Endodermal cell (in vitro differentiated cells): ENCODE results near the gene AUTS2. TPM values are rescaled to one million over a fixed set of nuclear protein-coding genes. Genes with fewer than 3 reads are reported as not detected.

Experiments used
- DNase-seq: peaks from one replicate; pipeline ENCODE4 v3.0.0-alpha.2; 2017
- H3K27ac ChIP-seq: 2 replicates; pipeline ENCODE4 v1.5.1; 2013; ENCODE audit warnings: mild to moderate bottlenecking, low read depth, low read length, moderate library complexity
- H3K27me3 ChIP-seq: 2 replicates; pipeline ENCODE4 v1.6.1; 2013; ENCODE audit warnings: mild to moderate bottlenecking, low read length, moderate library complexity; ENCODE audit not compliant: insufficient read depth, control insufficient read depth, poor library complexity, severe bottlenecking
- H3K36me3 ChIP-seq: 2 replicates; pipeline ENCODE4 v1.7.0; 2013; ENCODE audit warnings: mild to moderate bottlenecking, low read length, moderate library complexity; ENCODE audit not compliant: control insufficient read depth, insufficient read depth
- H3K4me1 ChIP-seq: one replicate; pipeline ENCODE4 v1.7.0; 2013; ENCODE audit warnings: low read length; ENCODE audit not compliant: control insufficient read depth, insufficient read depth
- H3K4me3 ChIP-seq: 2 replicates; pipeline ENCODE4 v1.5.1; 2013; ENCODE audit warnings: mild to moderate bottlenecking, low read length, moderate library complexity
- H3K9ac ChIP-seq: 2 replicates; pipeline ENCODE4 v1.6.1; 2013; ENCODE audit warnings: mild to moderate bottlenecking, low read length, moderate library complexity; ENCODE audit not compliant: poor library complexity, severe bottlenecking; ENCODE audit errors: extremely low read depth
- H3K9me3 ChIP-seq: 2 replicates; pipeline ENCODE4 v1.6.1; 2013; ENCODE audit warnings: mild to moderate bottlenecking, low read length, moderate library complexity; ENCODE audit not compliant: control insufficient read depth
- H3K27ac Mint-ChIP-seq: 2 replicates; pipeline ENCODE4 v1.8.0; 2020; ENCODE audit warnings: mixed read lengths
- H3K27me3 Mint-ChIP-seq: 2 replicates; pipeline ENCODE4 v1.8.0; 2021; ENCODE audit warnings: mild to moderate bottlenecking, mixed read lengths; ENCODE audit not compliant: insufficient read depth
- H3K36me3 Mint-ChIP-seq: 2 replicates; pipeline ENCODE4 v1.8.0; 2020; ENCODE audit warnings: low read depth, mixed read lengths
- H3K4me1 Mint-ChIP-seq: 2 replicates; pipeline ENCODE4 v1.8.0; 2020; ENCODE audit warnings: mixed read lengths
- H3K4me3 Mint-ChIP-seq: 2 replicates; pipeline ENCODE4 v1.8.0; 2020; ENCODE audit warnings: mild to moderate bottlenecking, moderate library complexity, mixed read lengths
- H3K9me3 Mint-ChIP-seq: 2 replicates; pipeline ENCODE4 v1.8.0; 2020; ENCODE audit warnings: mild to moderate bottlenecking, mixed read lengths
- CTCF ChIP-seq: fragments of 200-600 bp; sonication (generic); conservative IDR thresholded peaks from 2 replicates; pipeline ENCODE4 v1.5.0; 2021; ENCODE audit warnings: antibody characterized with exemption, mild to moderate bottlenecking
- WGBS, 2 experiments: methylation state at CpG; one replicate each; pipeline versions ENCODE4 v1.1.5 to v1.1.7; 2013; ENCODE audit warnings: missing lambda C conversion rate in 2 of 2, mixed read lengths in 1 of 2; ENCODE audit not compliant: insufficient coverage in 1 of 2, insufficient read length in 1 of 2; 5-methylcytosine and 5-hydroxymethylcytosine counted together
- total RNA-seq, 2 donors: library from RNA; stranded (reverse); fragmentation: NEBNext Ultra II Directional in 1 of 2; extraction: Animal tissue kit (Norgen Biotek cat#: 25700) in 1 of 2; gene quantifications; 2 replicates in 1 of 2; 3 replicates in 1 of 2; pipeline ENCODE4 v1.2.1, GENCODE V29; 2021

The AUTS2 gene
- total RNA-seq, 2 donors from 2014 or later = 76.8 to 106 TPM

DNA sequence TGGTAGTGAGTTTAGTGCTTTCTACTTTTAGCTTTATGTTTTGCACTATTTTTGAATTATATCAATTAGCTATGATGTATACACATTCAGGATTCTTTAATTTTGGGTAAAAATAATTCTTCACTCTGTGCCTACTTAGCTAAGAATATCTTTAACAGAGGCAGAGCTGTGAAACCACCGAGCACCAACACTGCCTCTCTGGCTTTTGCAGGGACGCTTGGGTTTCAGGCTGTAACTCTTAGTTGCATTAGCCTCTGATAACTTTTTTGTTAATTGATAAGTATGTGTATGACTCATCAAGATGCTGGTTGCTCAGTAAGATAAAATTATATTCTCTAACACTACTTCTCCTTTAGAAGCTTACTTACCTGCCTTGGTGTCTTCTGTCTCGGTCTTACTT lies 738.3 kb downstream of the AUTS2 start:
- peaks cover 2% of the 10 kb centered on the region for H3K9me3 Mint-ChIP-seq
- no peaks in the 10 kb centered on the region for H3K36me3 ChIP-seq
- H3K36me3 Mint-ChIP-seq = peaks cover 5% of the 10 kb centered on the region
- DNase-seq = no peak
- peaks cover 15% of the 10 kb centered on the region for H3K4me1 Mint-ChIP-seq
- no peaks in the 10 kb centered on the region for H3K27me3 Mint-ChIP-seq
- H3K27ac ChIP-seq = no peak overlapping the region
- peaks cover 4% of the 10 kb centered on the region for H3K4me1 ChIP-seq
- H3K4me3 ChIP-seq = no peak overlapping the region
- WGBS, 2 experiments = 96% methylated on average over 3 of the region's 3 CpGs; no CpG with 5 or more reads in 1 of the 2 experiments
- H3K9ac ChIP-seq = no peak overlapping the region
- H3K27ac Mint-ChIP-seq = no peak overlapping the region
- no peak overlapping the region for H3K4me3 Mint-ChIP-seq
- no peaks in the 10 kb centered on the region for H3K9me3 ChIP-seq
- no peaks in the 10 kb centered on the region for H3K27me3 ChIP-seq
- TF ChIP-seq CTCF = no peak

DNA sequence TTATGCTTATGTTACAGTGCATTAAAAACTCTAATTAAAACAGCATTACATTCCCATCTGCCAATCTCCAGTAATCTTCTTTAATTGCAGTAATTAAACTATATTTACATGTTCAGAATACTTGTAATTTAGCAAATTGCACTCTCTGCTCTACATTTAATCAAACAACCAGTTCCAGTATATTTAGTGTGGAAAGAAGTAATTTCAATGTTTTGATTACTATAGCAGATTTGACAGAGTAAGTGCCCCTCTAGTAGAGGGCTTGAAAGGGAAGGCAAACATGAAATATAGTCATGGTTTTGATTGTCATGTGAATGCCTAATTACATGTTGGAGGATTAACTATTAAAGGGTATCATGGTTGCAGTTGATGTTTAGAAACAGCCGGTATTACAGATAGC lies 739.7 kb downstream of the AUTS2 start:
- no peak for TF ChIP-seq CTCF
- H3K9me3 Mint-ChIP-seq = no peaks in the 10 kb centered on the region
- H3K27me3 Mint-ChIP-seq = no peaks in the 10 kb centered on the region
- Histone ChIP-seq H3K9ac (no peak overlapping the region), H3K4me3 (no peak overlapping the region), H3K36me3 (no peaks in the 10 kb centered on the region), H3K27ac (no peak overlapping the region), H3K4me1 (peaks cover 4% of the 10 kb centered on the region), H3K9me3 (no peaks in the 10 kb centered on the region), H3K27me3 (no peaks in the 10 kb centered on the region)
- H3K27ac Mint-ChIP-seq = no peak overlapping the region
- peaks cover under 1% of the 10 kb centered on the region for H3K36me3 Mint-ChIP-seq
- peaks cover 21% of the 10 kb centered on the region for H3K4me1 Mint-ChIP-seq
- WGBS, 2 experiments = 92 to 100% methylated on average over 1 of the region's 1 CpG
- no peak for DNase-seq
- H3K4me3 Mint-ChIP-seq = no peak overlapping the region

GRCh38 chr7:70340236-70340635 lies 742.0 kb downstream of the AUTS2 start:
- Mint-ChIP-seq H3K27ac (no peak overlapping the region), H3K27me3 (no peaks in the 10 kb centered on the region), H3K4me3 (no peak overlapping the region), H3K36me3 (no peaks in the 10 kb centered on the region), H3K4me1 (peaks cover 31% of the 10 kb centered on the region), H3K9me3 (no peaks in the 10 kb centered on the region)
- Histone ChIP-seq H3K4me3 (no peak overlapping the region), H3K4me1 (peaks cover 10% of the 10 kb centered on the region), H3K27me3 (no peaks in the 10 kb centered on the region), H3K36me3 (no peaks in the 10 kb centered on the region), H3K9ac (no peak overlapping the region), H3K27ac (no peak overlapping the region), H3K9me3 (no peaks in the 10 kb centered on the region)
- WGBS, 2 experiments = 89 to 98% methylated on average over 1 to 3 of the region's 3 CpGs
- no peak for DNase-seq
- TF ChIP-seq CTCF = no peak
